Stimulated activated CD4-positive, alpha-beta T cell treated with anti-CD3 and anti-CD28 coated beads, TNF-alpha, amount 100 ng/mL, for 4 hours (primary cell): ENCODE results near the gene CD81.

Experiments
- DNase-seq, 3 experiments: peaks; one replicate each; pipeline ENCODE4 v3.0.0-alpha.2; 2020; ENCODE audit warnings: low read depth in 3 of 3

The CD81 gene

GRCh38 chr11:2436013-2436520 lies 59.0 kb downstream of the CD81 start:
- DNase-seq = no peak

GRCh38 chr11:2436521-2437031 lies 59.5 kb downstream of the CD81 start:
- DNase-seq = no peak

GRCh38 chr11:2437516-2437915 lies 60.4 kb downstream of the CD81 start:
- no peak for DNase-seq

GRCh38 chr11:2439820-2440219 lies 62.7 kb downstream of the CD81 start:
- DNase-seq = no peak

- DNase-seq = no peak
Observed at GRCh38 chr11:2440646-2441045, 63.5 kb downstream of the CD81 start.

GRCh38 chr11:2441171-2441570 lies 64.1 kb downstream of the CD81 start:
- no peak for DNase-seq

GRCh38 chr11:2442589-2442988 lies 65.5 kb downstream of the CD81 start:
- no peak for DNase-seq

- no peak for DNase-seq
Observed at GRCh38 chr11:2443406-2443805, 66.3 kb downstream of the CD81 start.

GRCh38 chr11:2443881-2444820 lies 67.0 kb downstream of the CD81 start, which contains the start of gene TRPM5:
TRPM5 (minus strand) TSS chr11:2444514; CDS start chr11:2423036, 21,478 bp downstream.
- peak; percentile 70 to 74 (median 72) for DNase-seq

- no peak for DNase-seq
Observed at GRCh38 chr11:2444821-2445745, 68.0 kb downstream of the CD81 start, which contains the start of gene KCNQ1. KCNQ1 (plus strand) TSS chr11:2445008; CDS start chr11:2445099, 91 bp downstream.

GRCh38 chr11:2445746-2446551 lies 68.8 kb downstream of the CD81 start:
- no peak for DNase-seq

GRCh38 chr11:2446590-2447252 lies 69.6 kb downstream of the CD81 start:
- no peak for DNase-seq
